ACHN (cell line): ENCODE measurements around the gene IL17RC.
A peak's percentile ranks its signal among the peaks of the same experiment; 100 is the strongest.
"Not testable (repeated sequence)": the region's sequence is repeated elsewhere in the genome, so short reads cannot be mapped to it uniquely, and the experiment has no call there.

Experiments used
- DNase-seq: peaks from one replicate; pipeline ENCODE4 v3.0.0-alpha.2; 2015
- in situ Hi-C: cut with HindIII; loops from 2 replicates; pipeline ENCODE4 v1.10.0; 2017; ENCODE audit warnings: low sequenced_read_pairs, low pct_ligation_motif_present, low pct_unique_long_range_greater_than_20kb

The IL17RC gene

DNA sequence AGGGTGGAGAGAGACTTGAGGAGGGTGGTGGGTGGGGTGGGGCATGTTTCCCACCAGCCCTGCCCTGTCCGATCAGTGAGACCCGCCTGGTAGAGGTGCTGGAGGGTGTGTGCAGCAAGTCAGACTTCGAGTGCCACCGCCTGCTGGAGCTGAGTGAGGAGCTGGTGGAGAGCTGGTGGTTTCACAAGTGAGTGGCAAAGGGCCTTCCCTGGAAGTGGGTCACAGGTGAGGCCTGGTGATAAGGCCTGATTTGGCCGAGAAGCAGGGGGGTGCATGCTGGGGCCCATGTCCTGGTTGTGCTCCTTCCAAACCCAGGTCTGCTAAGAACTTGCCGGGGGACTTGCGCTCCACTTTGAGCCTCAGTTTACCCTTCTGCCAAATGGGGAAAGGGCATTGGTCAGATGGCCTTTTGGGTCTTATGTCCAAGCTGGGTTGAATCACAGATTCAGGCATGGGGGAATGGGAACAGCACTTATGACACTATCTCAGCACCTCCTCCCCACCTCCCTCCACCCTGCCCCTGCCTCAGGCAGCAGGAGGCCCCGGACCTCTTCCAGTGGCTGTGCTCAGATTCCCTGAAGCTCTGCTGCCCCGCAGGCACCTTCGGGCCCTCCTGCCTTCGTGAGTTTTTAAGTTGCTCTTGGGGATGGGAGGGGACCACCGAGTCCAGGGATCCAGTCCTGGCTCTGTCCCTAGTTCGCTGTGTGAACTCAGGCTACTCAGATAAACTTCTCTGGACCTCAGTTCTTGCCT, 20.8 kb downstream of the IL17RC start:
- in situ Hi-C loops, result no loop called here
- no peak for DNase-seq

DNA sequence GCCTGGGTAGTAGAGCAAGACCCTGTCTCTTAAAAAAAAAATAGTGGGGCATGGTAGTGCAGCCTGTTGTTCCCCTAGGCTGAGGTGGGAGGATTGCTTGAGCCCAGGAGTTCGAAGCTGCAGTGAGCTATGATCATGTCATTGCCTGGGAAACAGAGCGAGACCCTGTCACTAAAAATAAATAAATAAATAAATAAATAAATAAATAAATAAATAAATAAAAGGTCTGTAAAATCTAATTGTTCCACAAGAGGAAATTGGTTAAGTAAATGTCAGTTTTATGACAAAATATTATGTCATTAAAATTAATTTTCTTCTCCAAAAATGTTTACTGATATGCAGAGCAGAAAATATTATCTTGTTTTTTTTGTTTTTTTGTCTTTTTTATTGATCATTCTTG, 22.1 kb downstream of the IL17RC start:
- in situ Hi-C loops, result no loop called here
- DNase-seq, result no peak

DNA sequence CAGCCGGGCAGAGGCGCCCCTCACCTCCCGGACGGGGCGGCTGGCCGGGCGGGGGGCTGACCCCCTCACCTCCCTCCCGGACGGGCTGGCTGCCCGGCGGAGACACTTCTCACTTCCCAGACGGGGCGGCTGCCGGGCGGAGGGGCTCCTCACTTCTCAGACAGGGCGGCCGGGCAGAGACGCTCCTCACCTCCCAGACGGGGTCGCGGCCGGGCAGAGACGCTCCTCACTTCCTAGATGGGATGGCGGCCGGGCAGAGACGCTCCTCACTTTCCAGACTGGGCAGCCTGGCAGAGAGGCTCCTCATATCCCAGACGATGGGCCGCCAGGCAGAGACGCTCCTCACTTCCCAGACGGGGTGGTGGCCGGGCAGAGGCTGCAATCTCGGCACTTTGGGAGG, 23.0 kb downstream of the IL17RC start:
- in situ Hi-C loops, DNase-seq: not testable (repeated sequence)

DNA sequence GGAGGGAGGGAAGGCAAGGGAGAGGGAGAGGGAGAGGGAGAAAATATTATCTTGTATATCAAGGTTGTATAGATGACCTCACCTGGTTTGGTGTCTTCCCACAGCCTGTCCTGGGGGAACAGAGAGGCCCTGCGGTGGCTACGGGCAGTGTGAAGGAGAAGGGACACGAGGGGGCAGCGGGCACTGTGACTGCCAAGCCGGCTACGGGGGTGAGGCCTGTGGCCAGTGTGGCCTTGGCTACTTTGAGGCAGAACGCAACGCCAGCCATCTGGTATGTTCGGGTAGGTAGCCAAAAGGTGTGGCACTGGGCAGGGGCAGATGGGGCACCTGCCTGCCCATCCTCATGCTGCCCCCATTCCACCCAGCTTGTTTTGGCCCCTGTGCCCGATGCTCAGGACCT, 23.8 kb downstream of the IL17RC start:
- in situ Hi-C loops, result no loop called here
- no peak for DNase-seq

DNA sequence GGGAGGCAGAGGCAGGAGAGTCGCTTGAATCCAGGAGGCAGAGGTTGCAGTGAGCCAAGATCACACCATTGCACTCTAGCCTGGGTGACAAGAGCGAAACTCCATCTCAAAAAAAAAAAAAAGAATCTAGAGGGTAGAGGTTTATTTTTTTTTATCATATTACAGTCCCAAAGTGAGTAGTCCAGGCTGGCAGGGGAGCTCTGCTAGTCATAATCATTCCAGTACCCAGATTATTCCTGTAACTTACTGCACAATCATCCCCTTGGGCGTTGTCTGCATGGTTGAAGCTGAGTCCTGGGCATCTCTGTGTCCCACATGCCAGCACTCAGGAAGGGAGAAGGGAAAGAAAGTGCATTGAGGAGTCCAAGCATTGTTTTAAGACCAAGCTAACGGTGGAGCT, 25.3 kb downstream of the IL17RC start:
- in situ Hi-C loops, result no loop called here
- DNase-seq, result no peak

DNA sequence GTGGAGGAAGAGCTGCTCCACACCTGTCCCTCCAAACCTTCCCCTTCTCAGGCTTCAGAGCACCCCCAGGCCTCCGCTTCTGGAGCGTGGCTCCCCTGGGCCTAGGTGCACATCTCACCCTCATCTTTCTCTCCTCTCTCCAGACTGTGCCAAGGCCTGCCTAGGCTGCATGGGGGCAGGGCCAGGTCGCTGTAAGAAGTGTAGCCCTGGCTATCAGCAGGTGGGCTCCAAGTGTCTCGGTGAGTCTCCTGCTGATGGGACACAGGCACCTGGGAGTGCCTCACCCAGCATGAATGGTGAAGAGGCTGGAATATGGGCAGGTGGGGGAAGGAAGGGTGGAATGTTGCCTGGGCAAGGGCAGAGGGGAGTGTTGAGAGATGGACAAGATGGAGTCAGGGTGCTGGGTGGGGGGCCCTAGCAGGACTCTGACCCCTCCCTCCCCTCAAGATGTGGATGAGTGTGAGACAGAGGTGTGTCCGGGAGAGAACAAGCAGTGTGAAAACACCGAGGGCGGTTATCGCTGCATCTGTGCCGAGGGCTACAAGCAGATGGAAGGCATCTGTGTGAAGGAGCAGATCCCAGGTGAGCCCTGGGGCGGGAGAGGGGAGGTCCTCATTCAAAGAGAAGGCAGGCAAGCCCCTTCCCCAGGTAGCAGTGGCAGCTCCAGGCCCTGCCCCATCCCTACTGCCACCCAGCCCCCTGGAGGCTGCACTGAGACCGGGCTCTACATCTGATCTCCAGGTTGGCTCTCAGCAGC, 26.2 kb downstream of the IL17RC start:
- in situ Hi-C loops, result no loop called here
- no peak for DNase-seq

DNA sequence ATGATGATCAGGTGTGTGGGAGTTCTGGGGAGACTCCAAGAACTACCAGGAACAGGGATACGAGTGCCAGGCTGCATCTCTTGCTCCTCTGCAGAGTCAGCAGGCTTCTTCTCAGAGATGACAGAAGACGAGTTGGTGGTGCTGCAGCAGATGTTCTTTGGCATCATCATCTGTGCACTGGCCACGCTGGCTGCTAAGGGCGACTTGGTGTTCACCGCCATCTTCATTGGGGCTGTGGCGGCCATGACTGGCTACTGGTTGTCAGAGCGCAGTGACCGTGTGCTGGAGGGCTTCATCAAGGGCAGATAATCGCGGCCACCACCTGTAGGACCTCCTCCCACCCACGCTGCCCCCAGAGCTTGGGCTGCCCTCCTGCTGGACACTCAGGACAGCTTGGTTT, 27.4 kb downstream of the IL17RC start:
- in situ Hi-C loops, result no loop called here
- no peak for DNase-seq

DNA sequence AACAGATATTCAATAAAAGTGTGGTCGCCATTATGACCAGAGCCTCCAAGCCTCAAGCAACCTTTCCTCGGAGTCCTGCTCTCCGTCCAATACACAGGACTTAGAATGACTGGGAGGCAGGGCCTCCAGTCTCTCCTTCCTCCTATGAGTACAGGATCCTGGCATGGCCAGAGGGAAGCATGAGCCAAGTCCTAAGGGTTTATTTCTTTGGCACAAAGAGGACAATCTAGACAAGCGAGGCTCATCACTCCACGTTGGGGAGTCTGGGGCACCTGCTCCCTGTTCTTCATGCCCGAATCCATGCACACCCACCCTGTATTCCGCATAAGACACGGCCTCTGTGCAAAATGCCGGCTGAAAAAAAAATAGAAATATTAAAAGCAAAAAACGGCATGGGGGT, 28.5 kb downstream of the IL17RC start:
- in situ Hi-C loops, result no loop called here
- no peak for DNase-seq

DNA sequence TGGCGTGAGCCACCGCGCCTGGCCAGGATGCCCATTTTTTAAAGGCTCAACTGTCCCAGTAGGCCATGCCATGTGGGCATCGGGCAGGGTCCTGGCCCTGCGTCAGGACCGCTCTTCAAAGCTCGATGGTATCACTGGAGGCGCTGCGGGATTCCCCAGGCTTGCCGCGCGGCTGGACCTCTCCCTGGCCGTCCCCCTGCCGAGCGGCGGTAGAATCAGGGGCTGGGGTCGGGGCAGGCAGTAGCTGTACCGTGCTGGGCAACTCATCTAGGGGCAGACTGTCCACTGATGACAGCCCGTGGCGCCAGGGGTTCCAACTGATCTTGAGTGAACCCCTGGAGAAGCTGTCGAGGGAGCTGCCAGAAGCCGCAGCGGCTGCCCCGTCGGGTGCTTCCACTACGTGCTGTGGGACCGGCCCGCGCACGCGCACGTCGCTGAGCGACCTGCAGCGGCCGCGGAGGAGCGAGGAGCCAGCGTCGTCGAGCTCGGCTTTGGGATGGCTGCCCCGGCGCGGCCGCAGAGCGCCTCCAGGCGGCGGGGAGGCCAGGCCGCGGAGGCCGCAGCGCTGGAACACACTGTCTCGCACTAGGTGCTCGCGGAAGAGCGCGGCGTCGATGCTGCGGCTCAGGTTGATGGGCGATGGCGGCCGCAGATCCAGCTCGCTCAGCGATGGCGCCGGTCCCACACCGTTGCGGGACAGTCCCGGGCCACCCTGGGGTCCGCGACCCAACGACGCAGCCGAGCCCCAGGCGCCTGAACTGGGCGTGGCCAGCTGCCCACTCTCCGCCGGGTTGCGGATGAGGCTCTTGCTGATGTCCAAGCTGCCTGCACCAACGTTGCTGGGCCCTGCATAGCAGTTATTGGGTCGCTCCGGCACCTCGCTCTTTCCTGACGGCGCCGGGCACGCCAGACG, 29.5 kb downstream of the IL17RC start:
- peak; percentile 89 for DNase-seq
- in situ Hi-C loops, result no loop called here

DNA sequence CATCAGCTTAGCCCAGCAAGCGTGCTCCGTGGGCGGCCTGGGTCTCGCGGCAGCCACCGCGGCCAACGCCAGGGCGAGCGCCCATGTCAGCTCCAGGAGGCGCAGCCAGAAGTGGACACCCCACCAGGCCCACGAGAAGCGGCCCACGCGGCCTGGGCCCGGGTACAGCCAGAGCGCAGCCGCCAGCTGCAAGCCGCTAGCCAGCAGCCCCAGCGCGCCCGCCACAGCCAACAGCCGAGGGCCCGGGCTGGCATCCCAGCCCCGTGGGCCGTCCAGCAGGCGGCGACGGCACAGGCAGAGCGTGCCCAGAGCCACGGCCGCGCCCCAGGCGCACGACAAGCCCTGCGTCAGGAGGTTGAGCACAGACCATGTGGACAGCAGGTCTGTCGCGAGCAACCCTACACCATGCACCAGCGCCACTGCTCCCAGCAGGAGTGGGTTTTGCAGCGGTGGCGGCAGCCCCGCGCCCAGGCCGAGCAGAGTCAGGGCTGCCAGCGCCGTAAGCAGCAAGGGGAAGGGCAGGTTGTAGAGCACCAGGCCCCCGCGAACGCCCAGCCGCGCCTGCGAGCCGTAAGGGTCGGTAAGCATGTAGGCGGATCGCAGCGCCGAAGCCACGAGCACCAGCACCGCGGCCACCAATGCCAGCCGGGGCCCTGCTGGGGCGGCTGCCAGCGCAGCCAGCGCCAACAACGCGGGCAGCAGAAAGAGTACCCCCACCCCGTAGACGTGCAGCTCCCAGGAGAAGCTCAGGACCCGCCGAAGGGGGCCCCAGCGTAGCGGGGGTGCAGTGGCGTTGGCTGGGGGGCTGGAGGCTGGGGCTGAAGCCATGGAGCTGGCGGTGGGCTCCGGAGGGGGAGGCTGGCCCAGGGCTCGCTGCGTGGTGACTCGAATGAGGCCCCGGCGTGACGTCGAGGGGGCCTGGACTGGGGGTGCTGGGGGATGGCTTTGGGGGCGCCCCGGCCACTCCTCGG, 30.4 kb downstream of the IL17RC start:
- peak; percentile 27 for DNase-seq
- in situ Hi-C loops, result no loop called here

DNA sequence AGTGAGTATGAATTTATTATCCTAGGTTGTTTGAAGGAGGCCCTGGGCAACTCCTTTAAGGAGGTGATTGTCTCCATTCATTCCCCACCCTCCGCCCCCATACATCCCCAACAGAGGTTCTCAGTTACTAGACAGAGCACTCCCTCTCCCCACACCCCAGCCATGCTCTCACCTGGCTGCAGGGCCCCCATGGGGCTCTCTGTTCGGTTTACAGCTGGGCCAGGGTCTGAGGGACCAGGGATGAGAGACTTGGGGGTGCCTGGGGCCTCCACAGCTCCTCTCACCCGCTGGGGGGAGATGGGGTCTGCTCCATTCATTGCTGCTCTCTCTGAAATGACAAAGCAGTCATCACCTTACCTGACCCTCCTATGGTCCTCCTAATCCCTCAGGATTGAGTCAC, 31.7 kb downstream of the IL17RC start:
- in situ Hi-C loops, result no loop called here
- DNase-seq, result no peak

DNA sequence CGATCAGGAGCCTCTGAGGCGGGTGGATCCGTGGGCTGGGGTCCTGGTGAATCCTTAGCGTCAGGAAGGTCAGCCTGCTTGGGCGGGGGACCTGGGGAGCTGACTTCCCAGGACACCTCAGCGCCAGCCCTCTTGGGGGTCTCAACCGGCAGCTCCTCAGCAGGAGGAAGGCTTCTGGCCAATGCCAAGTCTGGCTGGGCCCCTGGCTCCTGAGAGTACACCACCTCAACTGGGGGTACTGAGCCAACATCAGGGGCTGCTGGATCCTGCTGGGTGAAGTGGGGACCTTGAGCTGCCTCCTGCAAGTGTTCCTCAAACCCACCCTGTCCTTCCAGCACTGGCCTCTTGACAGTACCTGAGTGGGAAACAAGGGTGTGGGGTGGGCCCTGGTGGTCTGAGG, 32.2 kb downstream of the IL17RC start:
- no peak for DNase-seq
- in situ Hi-C loops, result no loop called here

DNA sequence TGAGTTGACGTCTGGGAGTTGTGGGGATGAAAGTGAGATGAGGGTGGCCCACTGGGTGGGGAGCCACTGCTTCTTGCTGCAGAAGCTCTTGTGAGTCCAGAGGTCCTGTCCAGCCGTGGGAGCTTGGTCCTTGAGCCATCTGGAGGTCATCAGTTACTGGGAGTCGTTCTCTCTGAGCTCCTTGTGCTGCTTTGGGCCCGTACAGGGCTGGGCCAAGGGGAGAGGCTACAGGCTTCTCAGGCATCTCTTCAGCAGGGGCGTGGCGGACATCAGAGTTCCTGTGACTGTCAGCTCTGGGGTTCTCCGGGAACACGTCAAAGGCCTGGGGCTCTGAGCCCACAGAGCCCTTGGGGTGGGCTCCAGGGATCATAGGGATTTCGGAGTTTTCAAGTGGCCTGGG, 32.7 kb downstream of the IL17RC start:
- DNase-seq, result no peak
- in situ Hi-C loops, result no loop called here

DNA sequence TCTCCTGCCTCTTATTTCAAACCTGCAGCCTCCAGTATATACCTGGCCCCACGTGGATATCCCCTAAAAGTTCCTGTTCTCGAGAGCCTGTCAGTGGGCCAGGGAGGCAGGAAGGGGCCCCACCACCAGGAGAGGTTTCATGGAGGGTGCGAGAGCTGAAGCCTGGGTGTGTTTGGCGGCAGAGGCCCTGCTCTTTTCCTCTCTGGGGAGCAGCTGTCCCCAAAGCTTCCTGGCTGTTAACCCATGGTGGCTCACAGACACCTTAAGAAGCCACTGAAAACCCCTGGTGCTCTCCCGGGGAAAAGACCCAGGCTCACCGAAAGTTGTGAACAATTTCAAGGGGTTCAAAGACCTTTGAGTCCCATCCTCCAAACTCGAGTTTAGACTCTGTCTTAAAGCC, 34.2 kb downstream of the IL17RC start:
- no peak for DNase-seq
- in situ Hi-C loops, result no loop called here

DNA sequence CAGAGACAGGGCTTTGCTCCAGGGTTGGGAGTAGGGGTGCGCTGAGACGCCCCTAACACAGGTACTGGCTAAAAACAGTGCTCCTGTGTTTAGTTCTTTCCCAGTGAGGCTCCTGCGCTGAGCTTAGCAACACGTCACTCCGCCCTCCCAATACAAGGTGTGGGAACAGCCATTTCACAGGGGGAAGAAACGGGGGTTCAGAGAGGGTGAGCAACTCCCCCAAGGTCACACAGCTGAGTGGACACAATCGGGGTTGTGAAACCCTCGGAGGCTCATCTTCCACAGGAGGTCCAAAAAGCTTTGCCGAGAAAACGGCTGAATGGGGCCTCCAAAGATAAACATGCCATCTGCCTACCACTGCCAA, 34.7 kb downstream of the IL17RC start:
- in situ Hi-C loops, result no loop called here
- no peak for DNase-seq

DNA sequence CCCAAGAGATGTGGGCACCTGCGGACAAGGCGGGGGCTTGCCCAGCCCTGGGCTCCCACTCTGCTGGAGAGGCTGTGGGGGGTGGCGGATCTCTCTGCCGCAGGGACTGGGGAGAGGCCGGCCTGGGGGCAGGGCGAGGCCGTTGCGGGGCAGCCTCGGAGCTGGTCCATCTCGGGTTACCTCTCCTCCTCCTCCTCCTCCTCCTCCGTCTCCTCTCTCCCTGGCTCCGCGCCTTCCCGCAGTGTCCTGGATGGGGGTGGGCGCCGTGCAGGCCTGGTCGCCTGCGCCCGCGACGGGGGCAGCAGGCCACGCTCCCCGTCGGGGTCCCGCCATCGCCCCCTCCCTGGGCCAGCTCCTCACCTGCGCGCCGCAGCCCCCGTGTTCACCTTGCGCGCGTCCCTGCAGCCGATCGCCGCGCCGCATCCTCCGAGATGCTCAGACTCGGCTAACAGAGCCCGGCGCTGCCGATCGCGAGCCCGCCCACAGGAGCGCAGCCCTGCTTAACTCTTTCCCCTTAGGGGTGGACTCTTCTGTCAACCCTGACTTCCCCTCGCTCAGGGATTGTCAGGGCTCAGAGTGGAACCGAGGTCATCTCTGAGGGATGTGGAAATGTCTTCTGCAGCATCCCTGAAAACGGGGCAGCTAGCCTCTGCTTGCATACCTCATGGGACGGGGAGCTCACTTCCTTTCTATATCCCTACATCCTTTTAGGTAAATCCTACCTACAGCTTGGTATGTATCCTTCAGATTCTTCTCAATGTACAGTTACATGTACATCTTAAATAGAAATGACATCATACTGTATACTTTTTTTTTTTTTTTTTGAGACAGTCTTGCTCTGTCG, 35.3 kb downstream of the IL17RC start, which contains the start of gene PRRT3:
Gene PRRT3, minus strand, starts transcription at position 447 of the 844 bp plus-strand sequence. CDS start 2,293 bp downstream, outside the sequence.
- in situ Hi-C loops, result no loop called here
- DNase-seq, result peak; percentile 35

DNA sequence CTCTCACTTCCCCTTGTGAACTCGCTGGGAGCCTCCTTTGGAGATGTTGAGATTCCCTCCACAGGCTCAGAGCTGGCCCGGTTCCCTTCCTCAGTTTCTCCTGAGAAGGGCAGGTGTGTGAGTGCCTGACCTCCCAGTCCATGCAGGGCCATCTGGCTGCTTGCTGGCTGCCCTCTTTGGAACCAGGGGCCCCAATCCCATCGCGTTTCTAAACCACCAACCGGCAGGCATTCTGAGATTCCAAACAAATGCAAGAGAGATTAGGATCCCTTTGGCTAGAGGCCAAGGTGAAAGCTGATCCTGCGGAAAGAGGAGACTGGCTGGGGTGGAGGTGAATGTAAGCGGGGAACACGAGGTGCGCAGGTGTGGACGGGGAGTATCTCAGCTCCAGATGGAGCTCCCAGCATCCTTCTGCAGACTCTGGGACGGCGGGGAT, 38.2 kb downstream of the IL17RC start:
- DNase-seq, result no peak
- in situ Hi-C loops, result no loop called here
